ENCODE measurements around the gene CAMK2G.

- TF ChIP-seq POLR2AphosphoS5 (IDR thresholded peaks at IDR 0.05) (no peak), CTCF (IDR thresholded peaks at IDR 0.05) (no peak), POLR2A (IDR thresholded peaks at IDR 0.05) (no peak)
Observed at GRCh38 chr10:73901261-73901660, 26.9 kb upstream of the CAMK2G start.
